ENCODE measurements around the gene NAT9. TPM values are rescaled to one million over a fixed set of nuclear protein-coding genes. Genes with fewer than 3 reads are reported as not detected.

Gene NAT9
- total RNA-seq, 1 experiment from 2014 or later: 61.0 TPM

- in situ Hi-C loops (cut with HindIII; ENCODE audit: low pct_unique_long_range_greater_than_20kb, low sequenced_read_pairs): no loop called here
- DNase-seq (ENCODE audit: low read depth, low spot score): no peak
Observed at GRCh38 chr17:74729368-74729767, 46.8 kb downstream of the NAT9 start.

DNA sequence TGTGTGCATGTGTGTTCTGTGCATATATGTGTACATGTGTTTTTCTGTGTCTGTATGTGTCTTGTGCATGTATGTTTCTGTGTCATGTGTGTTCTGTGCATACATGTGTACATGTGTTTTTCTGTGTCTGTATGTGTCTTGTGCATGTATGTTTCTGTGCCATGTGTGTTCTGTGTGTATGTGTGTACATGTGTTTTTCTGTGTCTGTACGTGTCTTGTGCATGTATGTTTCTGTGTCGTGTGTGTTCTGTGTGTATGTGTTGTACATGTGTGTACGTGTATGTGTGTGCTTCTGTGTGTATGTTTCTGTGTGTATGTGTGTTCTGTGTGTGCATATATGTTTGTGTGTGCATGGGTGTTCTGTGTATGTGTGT lies 47.5 kb downstream of the NAT9 start:
- no peak for DNase-seq (ENCODE audit: low read depth, low spot score)
- in situ Hi-C loops (cut with HindIII; ENCODE audit: low pct_unique_long_range_greater_than_20kb, low sequenced_read_pairs): no loop called here

DNA sequence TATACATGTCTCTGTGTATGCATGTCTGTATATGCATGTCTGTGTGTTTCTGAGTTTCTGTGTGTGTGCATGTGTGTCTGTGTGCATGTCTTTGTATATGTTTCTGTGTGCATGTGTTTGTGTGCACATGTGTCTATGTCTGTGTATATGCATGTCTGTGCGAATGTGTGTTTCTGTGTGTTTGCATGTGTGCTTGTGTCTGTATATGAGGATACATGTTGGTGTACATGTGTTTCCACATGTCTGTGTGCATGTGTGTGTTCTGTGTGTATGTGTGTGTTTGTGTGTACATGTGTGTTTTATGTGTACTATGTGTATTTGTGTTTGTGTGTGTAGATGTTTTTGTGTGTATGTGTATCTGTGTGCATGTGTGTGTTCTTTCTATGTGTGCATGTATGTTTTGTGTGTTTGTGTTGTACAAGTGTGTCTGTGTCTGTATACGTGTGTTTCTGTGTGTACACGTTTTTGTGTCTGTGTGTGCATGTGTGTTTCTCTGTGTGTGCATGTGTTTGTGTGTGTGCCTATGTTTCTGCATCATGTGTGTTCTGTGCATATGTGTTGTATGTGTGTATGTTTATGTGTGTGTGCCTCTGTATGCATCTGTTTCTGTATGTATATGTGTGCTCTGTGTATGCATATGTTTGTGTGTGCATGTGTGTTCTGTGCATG lies 48.0 kb downstream of the NAT9 start:
- in situ Hi-C loops (cut with HindIII; ENCODE audit: low pct_unique_long_range_greater_than_20kb, low sequenced_read_pairs): no loop called here
- DNase-seq (ENCODE audit: low read depth, low spot score): no peak

DNA sequence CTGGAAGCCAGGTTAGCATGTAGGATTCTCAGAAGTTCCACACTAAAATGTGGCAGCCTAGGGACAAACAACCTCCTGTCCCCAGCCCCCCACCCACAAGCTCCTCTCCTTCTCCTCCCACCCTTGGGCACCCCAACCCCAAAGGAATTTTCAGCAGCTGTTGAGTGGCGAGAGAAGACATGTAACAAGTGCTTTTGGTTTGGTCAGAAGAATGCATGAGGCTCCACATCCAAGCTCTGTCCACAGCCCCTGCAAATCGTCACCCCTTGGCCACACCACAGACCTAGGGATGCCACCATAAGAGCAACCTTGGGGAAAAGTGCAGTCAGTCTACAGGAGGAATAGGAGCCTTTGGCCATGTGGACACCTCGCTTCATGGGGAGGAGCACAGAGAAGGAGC lies 51.0 kb downstream of the NAT9 start:
- in situ Hi-C loops (cut with HindIII; ENCODE audit: low pct_unique_long_range_greater_than_20kb, low sequenced_read_pairs): no loop called here
- DNase-seq (ENCODE audit: low read depth, low spot score): no peak

DNA sequence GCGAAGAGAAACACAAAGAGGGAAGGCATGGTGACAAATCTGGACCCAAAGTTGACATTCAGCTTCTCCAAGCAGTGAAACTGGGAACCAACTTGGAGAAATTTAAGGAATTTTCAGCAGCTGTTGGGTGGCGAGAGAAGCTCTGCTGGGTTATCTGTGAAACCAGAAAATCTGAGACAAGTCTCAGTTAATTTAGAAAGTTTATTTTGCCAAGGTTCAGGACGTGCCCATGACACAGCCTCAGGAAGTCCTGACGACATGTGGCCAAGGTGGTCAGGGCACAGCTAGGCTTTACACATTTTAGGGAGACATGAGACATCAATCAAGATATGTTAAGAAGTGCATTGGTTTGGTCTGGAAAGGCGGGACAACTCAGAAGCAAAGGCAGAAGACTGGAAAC lies 52.3 kb downstream of the NAT9 start:
- DNase-seq (ENCODE audit: low read depth, low spot score): no peak
- in situ Hi-C loops (cut with HindIII; ENCODE audit: low pct_unique_long_range_greater_than_20kb, low sequenced_read_pairs): no loop called here

GRCh38 chr17:74722782-74723181 lies 53.4 kb downstream of the NAT9 start:
- DNase-seq (ENCODE audit: low read depth, low spot score): no peak
- in situ Hi-C loops (cut with HindIII; ENCODE audit: low pct_unique_long_range_greater_than_20kb, low sequenced_read_pairs): no loop called here

Other genes with a start within 250 kb of the NAT9 start
- not detected in 2 replicates for gene CD300LB, start 244.9 kb downstream of the NAT9 start, total RNA-seq (2014; rRNA removed; shearing (Covaris generic))
- gene CD300C, start 230.2 kb downstream of the NAT9 start, total RNA-seq (2014; rRNA removed; shearing (Covaris generic)): 0.26 TPM in 1 of 2 replicates, not detected in the other
- gene CD300H, start 208.8 kb downstream of the NAT9 start, total RNA-seq (2014; rRNA removed; shearing (Covaris generic)): not detected in 2 replicates
- not detected in 2 replicates for gene CD300LD, start 184.1 kb downstream of the NAT9 start, total RNA-seq (2014; rRNA removed; shearing (Covaris generic))
- gene CD300E, start 152.6 kb downstream of the NAT9 start, total RNA-seq (2014; rRNA removed; shearing (Covaris generic)): not detected in 2 replicates
- 0.13 TPM in 1 of 2 replicates, not detected in the other for gene CD300LF, start 63.4 kb downstream of the NAT9 start, total RNA-seq (2014; rRNA removed; shearing (Covaris generic))
- 0.40 and 0.66 TPM in 2 replicates for gene RAB37, start 39.1 kb downstream of the NAT9 start, total RNA-seq (2014; rRNA removed; shearing (Covaris generic))
- gene NHERF1, start 27.7 kb downstream of the NAT9 start, total RNA-seq (2014; rRNA removed; shearing (Covaris generic)): 43.2 and 45.6 TPM in 2 replicates
- gene GRIN2C, start 83.5 kb upstream of the NAT9 start, total RNA-seq (2014; rRNA removed; shearing (Covaris generic)): 0.40 TPM in 1 of 2 replicates, not detected in the other
- 42.4 and 48.1 TPM in 2 replicates for gene FDXR, start 96.6 kb upstream of the NAT9 start, total RNA-seq (2014; rRNA removed; shearing (Covaris generic))
- gene FADS6, start 117.3 kb upstream of the NAT9 start, total RNA-seq (2014; rRNA removed; shearing (Covaris generic)): not detected in 2 replicates
- gene USH1G, start 146.9 kb upstream of the NAT9 start, total RNA-seq (2014; rRNA removed; shearing (Covaris generic)): not detected in 2 replicates
- gene OTOP2, start 147.9 kb upstream of the NAT9 start, total RNA-seq (2014; rRNA removed; shearing (Covaris generic)): not detected in 2 replicates
- gene OTOP3, start 159.6 kb upstream of the NAT9 start, total RNA-seq (2014; rRNA removed; shearing (Covaris generic)): not detected in 2 replicates
- gene HID1, start 196.4 kb upstream of the NAT9 start, total RNA-seq (2014; rRNA removed; shearing (Covaris generic)): 0.21 TPM in 1 of 2 replicates, not detected in the other
- 3.2 and 3.9 TPM in 2 replicates for gene CDR2L, start 211.3 kb upstream of the NAT9 start, total RNA-seq (2014; rRNA removed; shearing (Covaris generic))
- gene MRPL58, start 236.3 kb upstream of the NAT9 start, total RNA-seq (2014; rRNA removed; shearing (Covaris generic)): 92.6 and 96.0 TPM in 2 replicates

Measured in SK-MEL-5 (cell line).